HG02970 (cell line): ENCODE data around the gene HDLBP.

ENCODE experiments used
- ATAC-seq: cut with Tn5 transposase; IDR thresholded peaks from one replicate; pipeline ENCODE4 v1.9.1; 2021; ENCODE audit warnings: mild to moderate bottlenecking, moderate library complexity, moderate number of reproducible peaks; ENCODE audit not compliant: unreplicated experiment, low FRiP score

Gene HDLBP

GRCh38 chr2:241216211-241216761 lies 99.2 kb downstream of the HDLBP start:
- ATAC-seq: no peak

DNA sequence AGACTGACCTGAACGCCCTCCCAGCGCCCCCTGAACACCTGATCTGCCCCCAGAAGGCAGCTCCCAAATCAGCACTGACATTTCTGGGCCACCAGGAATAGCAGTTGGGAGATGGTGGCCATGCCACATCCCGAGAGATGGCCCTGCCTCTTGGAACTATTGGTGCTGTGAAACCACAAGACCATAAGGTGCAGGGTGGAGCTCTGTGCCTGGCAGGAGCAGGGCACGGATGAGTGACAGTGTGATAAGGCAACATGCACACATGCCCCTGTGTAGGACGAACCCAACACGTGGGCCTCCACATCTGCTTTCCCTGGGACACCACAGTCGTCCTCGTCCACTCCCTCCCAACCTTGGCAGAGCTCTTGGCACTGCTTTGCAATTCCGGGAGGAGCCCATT lies 100.1 kb downstream of the HDLBP start:
- ATAC-seq: no peak

GRCh38 chr2:241214766-241215165 lies 100.7 kb downstream of the HDLBP start:
- no peak for ATAC-seq

DNA sequence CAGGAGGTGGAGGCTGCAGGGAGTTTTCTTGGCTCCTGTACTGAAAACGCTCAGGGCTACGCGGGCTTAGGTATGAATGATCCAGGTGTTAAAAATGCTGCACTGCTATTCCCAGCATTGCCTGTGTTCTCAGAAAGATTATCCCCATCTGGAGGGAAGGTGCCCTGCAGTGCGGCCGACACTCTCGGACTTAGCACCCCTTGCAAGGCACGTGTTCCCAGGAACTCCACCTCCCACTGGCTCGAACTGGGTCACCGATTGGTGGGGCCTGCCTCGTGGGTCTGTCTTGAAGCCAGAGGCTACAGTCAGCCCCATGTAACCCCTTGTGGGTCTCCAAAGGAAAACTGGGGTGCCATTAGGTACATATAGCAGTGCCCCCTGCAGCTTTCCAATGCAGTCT lies 101.3 kb downstream of the HDLBP start:
- ATAC-seq: no peak

DNA sequence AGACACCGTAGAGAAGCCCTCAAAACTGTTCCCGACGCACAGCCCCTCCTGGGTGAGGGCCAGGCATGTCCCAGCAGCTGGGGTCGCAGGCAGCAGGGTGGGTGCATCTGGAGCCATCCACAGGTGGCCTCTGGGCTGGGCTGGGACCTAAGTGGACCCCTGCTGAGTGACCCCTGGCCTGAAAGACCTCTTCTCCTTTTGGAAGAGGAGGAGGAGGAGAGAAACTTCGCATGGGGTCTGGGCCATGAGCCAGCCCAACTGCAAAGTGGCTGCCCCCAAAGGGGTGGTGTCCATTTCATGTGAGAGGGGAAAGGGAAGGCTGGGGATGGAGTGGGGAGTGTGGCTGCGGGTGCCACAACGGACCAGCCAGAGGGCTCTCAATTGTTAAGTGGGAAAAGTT lies 101.9 kb downstream of the HDLBP start:
- ATAC-seq: no peak

DNA sequence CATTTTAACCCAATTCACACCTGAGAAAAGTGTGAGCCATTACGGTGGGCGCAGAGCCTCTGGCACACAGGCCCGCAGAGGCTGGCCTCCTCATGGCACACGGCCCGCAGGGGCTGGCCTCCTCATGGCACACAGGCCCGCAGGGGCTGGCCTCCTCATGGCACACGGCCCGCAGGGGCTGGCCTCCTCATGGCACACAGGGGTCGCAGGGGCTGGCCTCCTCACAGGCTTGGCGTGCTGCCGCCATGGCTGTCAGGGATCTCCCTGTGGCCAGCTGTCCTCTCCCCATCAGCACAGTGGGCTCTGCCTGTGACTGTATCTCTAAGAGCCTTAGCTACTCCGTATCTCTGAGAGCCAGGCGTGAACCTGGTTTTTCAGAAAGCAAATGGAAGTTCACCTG lies 102.4 kb downstream of the HDLBP start:
- no peak for ATAC-seq

- ATAC-seq: no peak
These were observed 104.2 kb downstream of the HDLBP start for GRCh38 chr2:241211276-241211675.

DNA sequence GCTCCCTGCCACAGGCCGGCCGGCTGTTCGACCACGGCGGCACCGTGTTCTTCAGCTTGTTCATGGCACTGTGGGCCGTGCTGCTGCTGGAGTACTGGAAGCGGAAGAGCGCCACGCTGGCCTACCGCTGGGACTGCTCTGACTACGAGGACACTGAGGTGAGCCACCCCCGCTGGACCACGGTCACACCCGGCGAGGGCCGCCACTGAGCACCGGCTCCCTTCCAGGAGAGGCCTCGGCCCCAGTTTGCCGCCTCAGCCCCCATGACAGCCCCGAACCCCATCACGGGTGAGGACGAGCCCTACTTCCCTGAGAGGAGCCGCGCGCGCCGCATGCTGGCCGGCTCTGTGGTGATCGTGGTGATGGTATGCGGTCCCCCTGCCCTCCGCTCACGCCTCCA lies 106.2 kb downstream of the HDLBP start:
- ATAC-seq: no peak

- ATAC-seq: no peak
These were observed 107.4 kb downstream of the HDLBP start for GRCh38 chr2:241208058-241208457.

- ATAC-seq: no peak
These were observed 107.8 kb downstream of the HDLBP start for GRCh38 chr2:241207641-241208040.

- ATAC-seq: no peak
These were observed 108.3 kb downstream of the HDLBP start for GRCh38 chr2:241207151-241207550.

- no peak for ATAC-seq
These were observed 110.4 kb downstream of the HDLBP start for GRCh38 chr2:241205086-241205485.

GRCh38 chr2:241204490-241204889 lies 111.0 kb downstream of the HDLBP start:
- ATAC-seq: no peak

DNA sequence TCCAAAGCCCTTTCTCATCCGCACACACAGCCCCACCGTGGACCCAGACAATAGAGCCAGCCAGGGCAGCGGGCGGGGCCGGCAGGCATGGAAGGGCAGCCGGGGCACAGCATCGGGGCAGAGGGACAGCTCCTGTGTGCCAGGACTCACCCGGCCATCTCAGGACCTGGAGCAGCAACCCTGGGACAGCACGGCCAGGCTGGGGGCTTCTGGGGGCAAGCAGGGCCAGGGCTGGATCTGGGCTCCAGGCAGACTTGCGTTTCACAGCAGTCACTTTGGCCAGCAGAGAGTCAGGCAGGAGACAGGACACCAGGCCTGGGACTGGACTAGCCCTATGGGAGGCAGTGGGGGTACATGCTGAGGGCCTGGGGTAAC lies 111.5 kb downstream of the HDLBP start:
- no peak for ATAC-seq

DNA sequence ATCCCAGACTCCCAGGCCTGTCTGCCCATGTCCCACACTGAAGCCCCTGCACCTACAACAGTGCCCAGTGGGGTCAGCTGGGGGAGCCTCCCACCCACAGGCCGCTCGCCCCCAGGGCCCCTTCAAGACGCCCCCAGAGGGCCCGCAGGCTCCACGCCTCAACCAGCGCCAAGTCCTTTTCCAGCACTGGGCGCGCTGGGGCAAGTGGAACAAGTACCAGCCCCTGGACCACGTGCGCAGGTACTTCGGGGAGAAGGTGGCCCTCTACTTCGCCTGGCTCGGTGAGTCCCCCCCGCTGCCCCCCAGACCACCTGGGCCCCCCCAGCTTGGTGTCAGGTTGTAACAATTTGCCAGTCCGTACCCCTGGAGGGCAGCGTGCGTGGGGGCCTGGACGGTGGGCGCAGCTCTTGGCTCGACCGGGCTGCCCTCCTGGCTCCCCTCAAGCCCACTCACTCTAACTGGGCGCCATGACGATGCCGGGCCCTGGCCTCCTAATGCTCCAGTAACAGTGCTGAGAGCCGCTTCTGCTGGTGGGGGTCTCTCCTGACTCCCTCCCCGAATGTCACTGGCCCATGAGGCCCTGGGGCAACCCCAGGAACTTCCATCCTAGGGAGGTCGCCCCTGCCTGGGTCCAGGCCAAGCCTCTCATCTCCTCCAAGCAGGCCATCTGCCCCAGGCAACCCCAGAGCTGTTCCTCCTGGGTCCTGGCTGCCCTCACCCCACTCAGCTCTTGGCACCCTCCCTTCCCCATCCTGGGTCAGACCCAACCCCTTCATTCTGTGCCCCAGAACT lies 112.1 kb downstream of the HDLBP start:
- ATAC-seq: no peak

- ATAC-seq: no peak
These were observed 112.8 kb downstream of the HDLBP start for GRCh38 chr2:241202681-241203080.

- ATAC-seq: no peak
These were observed 113.2 kb downstream of the HDLBP start for GRCh38 chr2:241202268-241202585.

GRCh38 chr2:241201445-241202267 lies 113.8 kb downstream of the HDLBP start:
- no peak for ATAC-seq

DNA sequence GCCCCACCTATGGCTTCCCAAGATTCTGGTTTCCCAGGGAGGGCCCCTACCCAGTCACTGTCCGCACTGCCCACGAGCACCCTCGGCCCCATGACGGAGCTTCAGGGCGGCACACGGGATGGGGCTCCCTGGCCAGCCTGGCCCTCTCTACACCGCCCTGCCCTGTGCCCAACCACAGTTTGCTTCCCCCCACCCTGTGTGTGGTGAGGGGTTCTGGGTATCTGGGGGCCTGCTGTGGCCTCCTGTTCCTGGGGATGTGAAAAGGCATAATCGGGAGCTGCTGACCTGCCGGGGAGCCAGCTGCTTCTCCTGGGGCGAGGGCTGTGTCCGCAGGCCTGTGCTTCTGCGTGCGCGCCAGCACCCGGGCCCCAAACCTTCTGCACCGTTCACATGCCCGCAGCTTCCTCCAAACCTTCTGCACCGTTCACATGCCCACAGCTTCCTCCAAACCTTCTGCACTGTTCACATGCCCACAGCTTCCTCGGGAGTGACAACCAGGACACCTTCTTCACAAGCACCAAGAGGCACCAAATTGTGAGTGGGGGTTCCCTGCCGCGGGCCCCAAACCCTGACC lies 114.6 kb downstream of the HDLBP start:
- no peak for ATAC-seq

- ATAC-seq: no peak
These were observed 115.3 kb downstream of the HDLBP start for GRCh38 chr2:241199897-241200821.
